K562 (cell line): Measurements from ENCODE around the gene COX20. TPM values are rescaled to one million over a fixed set of nuclear protein-coding genes. Genes with fewer than 3 reads are reported as not detected.

ENCODE experiments used
- C11orf30 ChIP-seq: fragments of 450-650 bp; IDR thresholded peaks from 2 replicates; pipeline ENCODE4 v1.6.1; 2016; ENCODE audit warnings: low read depth, mild to moderate bottlenecking
- NFXL1 ChIP-seq: fragments of 450-650 bp; formaldehyde crosslinking; IDR thresholded peaks from 2 replicates; pipeline ENCODE4 v1.4.0; 2021; ENCODE audit warnings: mild to moderate bottlenecking
- PHF20 ChIP-seq: fragments of 450-650 bp; IDR thresholded peaks from 2 replicates; pipeline ENCODE4 v1.6.1; 2018; ENCODE audit not compliant: partially characterized antibody
- POLR2A ChIP-seq: fragments of 450-650 bp; conservative IDR thresholded peaks from 2 replicates; pipeline ENCODE4 v1.6.1; 2016
- POLR2AphosphoS5 ChIP-seq: IDR thresholded peaks from 2 replicates; pipeline ENCODE4 v1.6.1; 2011; ENCODE audit warnings: mild to moderate bottlenecking, low read depth, low read length, moderate library complexity; ENCODE audit not compliant: control insufficient read depth, insufficient read depth
- RBM25 ChIP-seq: fragments of 200-400 bp; formaldehyde crosslinking; IDR thresholded peaks from 2 replicates; pipeline ENCODE4 v1.6.1; 2018; ENCODE audit warnings: low read length, low read depth, moderate library complexity; ENCODE audit not compliant: severe bottlenecking
- WHSC1 ChIP-seq: IDR thresholded peaks from one replicate; pipeline ENCODE4 v1.6.1; 2012; ENCODE audit warnings: low read length, control low read depth, inconsistent platforms
- ZNF274 ChIP-seq: IDR thresholded peaks from 2 replicates; pipeline ENCODE4 v1.6.1; 2011; ENCODE audit warnings: low read depth, mild to moderate bottlenecking, low read length, moderate library complexity, borderline replicate concordance
- ZNF316 ChIP-seq: fragments of 450-650 bp; IDR thresholded peaks from 2 replicates; pipeline ENCODE4 v1.6.1; 2016
- ZNF717 ChIP-seq: fragments of 250-450 bp; sonication (Bioruptor Pico); IDR thresholded peaks from 2 replicates; pipeline ENCODE4 v1.5.0; 2021
- polyA plus RNA-seq, 8 experiments: library from polyadenylated mRNA; depleted of rRNA in 4 of 8; stranded (reverse) in 5 of 8; unstranded in 3 of 8; fragments of >200 nt; fragmentation: Nextera tagmentation in 2 of 8; fragmentation: Illumina TruSeq in 1 of 8; extraction: Ambion mirVana in 2 of 8; extraction: Trizol in 1 of 8; gene quantifications; 2 replicates each; pipeline versions ENCODE4 v1.2.1 to v1.2.3, GENCODE V29; 2011 to 2014; ENCODE audit warnings: inconsistent platforms in 1 of 8, missing spikeins in 1 of 8
- total RNA-seq, 7 experiments: library from RNA; depleted of rRNA in 6 of 7; stranded (reverse); fragments of >200 nt in 6 of 7; fragmentation: Illumina TruSeq in 2 of 7; extraction: Trizol in 2 of 7; gene quantifications; 2 replicates each; pipeline versions ENCODE4 v1.2.1 to v1.2.3, GENCODE V29; 2011 to 2021; ENCODE audit warnings: low replicate concordance in 1 of 7
- TF ChIP-seq, protein P1 (sequence below): fragments of 200-800 bp; sonication (Bioruptor generic); IDR thresholded peaks from 2 replicates; pipeline ENCODE4 v1.6.1; 2017; ENCODE audit warnings: missing genetic modification characterization, missing compliant biosample characterization
- TF ChIP-seq, protein P2 (sequence below): fragments of 450-650 bp; IDR thresholded peaks from 2 replicates; pipeline ENCODE4 v1.6.1; 2018; ENCODE audit not compliant: partially characterized antibody

COX20 gene
- total and polyA plus RNA-seq, 9 of the 15 experiments (the other 6 are each of a cell fraction or from before 2014, with no cell fraction given), result 41.5 to 192 (median 84.3) TPM

- TF ChIP-seq, protein P1, sequence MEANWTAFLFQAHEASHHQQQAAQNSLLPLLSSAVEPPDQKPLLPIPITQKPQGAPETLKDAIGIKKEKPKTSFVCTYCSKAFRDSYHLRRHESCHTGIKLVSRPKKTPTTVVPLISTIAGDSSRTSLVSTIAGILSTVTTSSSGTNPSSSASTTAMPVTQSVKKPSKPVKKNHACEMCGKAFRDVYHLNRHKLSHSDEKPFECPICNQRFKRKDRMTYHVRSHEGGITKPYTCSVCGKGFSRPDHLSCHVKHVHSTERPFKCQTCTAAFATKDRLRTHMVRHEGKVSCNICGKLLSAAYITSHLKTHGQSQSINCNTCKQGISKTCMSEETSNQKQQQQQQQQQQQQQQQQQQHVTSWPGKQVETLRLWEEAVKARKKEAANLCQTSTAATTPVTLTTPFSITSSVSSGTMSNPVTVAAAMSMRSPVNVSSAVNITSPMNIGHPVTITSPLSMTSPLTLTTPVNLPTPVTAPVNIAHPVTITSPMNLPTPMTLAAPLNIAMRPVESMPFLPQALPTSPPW (CRISPR knock-in tag), result 0 out of 2 replicates have a peak, but pooled peaks have one; percentile 16
- TF ChIP-seq C11orf30, result peak; percentile 16; the same call in 1 of the 2 replicates
- 0 out of 2 replicates have a peak, but pooled peaks have one; percentile 42 for TF ChIP-seq ZNF717 (CRISPR knock-in tag)
- peak; percentile 21 for TF ChIP-seq PHF20
- TF ChIP-seq ZNF274, result no peak
- TF ChIP-seq POLR2AphosphoS5, result peak; percentile 49; the same call in 1 of the 2 replicates
- TF ChIP-seq RBM25, result no peak
- peak; percentile 40 for TF ChIP-seq POLR2A
- TF ChIP-seq ZNF316, result peak; percentile 46; the same call in 1 of the 2 replicates
- TF ChIP-seq NFXL1 (CRISPR knock-in tag), result no peak
- TF ChIP-seq WHSC1, result peak; percentile 28
- TF ChIP-seq, protein P2, sequence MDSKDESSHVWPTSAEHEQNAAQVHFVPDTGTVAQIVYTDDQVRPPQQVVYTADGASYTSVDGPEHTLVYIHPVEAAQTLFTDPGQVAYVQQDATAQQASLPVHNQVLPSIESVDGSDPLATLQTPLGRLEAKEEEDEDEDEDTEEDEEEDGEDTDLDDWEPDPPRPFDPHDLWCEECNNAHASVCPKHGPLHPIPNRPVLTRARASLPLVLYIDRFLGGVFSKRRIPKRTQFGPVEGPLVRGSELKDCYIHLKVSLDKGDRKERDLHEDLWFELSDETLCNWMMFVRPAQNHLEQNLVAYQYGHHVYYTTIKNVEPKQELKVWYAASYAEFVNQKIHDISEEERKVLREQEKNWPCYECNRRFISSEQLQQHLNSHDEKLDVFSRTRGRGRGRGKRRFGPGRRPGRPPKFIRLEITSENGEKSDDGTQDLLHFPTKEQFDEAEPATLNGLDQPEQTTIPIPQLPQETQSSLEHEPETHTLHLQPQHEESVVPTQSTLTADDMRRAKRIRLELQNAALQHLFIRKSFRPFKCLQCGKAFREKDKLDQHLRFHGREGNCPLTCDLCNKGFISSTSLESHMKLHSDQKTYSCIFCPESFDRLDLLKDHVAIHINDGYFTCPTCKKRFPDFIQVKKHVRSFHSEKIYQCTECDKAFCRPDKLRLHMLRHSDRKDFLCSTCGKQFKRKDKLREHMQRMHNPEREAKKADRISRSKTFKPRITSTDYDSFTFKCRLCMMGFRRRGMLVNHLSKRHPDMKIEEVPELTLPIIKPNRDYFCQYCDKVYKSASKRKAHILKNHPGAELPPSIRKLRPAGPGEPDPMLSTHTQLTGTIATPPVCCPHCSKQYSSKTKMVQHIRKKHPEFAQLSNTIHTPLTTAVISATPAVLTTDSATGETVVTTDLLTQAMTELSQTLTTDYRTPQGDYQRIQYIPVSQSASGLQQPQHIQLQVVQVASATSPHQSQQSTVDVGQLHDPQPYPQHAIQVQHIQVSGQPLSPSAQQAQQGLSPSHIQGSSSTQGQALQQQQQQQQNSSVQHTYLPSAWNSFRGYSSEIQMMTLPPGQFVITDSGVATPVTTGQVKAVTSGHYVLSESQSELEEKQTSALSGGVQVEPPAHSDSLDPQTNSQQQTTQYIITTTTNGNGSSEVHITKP, result peak; percentile 7
These were observed 4.8 kb downstream of the COX20 start (continued) for GRCh38 chr1:244840219-244840794.
